T-helper 2 cell (primary cell): ENCODE data around the gene TACC3.
A peak's percentile ranks its signal among the peaks of the same experiment; 100 is the strongest.

Experiments used
- DNase-seq, 5 experiments: peaks; one replicate each; pipeline versions ENCODE4 v3.0.0 to v3.0.0-alpha.2; 2012 to 2022

The TACC3 gene

GRCh38 chr4:1746919-1747602, 25.7 kb downstream of the TACC3 start:
- DNase-seq, result no peak

DNA sequence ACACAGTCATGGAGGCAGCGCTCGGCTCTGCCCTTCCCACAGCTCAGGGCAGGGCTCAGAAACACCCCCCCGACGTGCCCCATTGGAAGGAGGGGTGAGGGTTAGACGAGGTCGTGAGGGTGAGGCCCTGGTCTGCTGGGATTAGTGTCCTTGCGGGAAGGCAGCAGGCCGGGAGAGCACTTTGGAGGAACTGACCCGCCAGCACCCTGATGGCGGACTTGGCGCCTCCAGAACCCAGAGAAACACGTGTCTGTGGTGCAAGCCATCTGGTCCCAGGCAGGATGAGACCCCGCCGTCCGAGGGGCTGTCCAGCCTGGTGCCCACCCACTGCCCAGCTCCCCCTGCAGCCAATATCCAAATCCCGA, 26.3 kb downstream of the TACC3 start:
- no peak for DNase-seq

- peak; percentile 50 to 77 (median 68) for DNase-seq
These were observed 27.2 kb downstream of the TACC3 start for GRCh38 chr4:1748465-1748995.

- no peak for DNase-seq
These were observed 28.0 kb downstream of the TACC3 start for GRCh38 chr4:1749370-1749769.

DNA sequence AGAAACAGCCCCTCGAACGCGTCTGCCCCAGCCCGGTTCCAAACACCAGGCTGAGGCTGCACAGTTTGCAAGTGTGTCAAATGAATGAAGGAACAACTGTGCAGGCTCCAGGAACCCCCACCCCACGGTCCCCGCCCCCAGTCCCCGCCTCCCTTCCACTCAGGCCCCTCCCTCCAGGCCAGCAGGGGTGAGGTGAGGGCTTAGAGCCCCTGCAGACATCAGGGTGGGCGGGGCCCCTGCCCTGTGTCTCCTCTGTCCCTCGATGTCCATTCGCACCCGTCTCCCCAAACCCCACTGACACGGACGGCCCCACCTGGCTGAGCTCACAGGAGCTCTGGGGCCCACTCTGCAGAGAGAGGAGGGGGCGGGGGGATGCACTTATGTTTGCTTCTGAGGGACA, 28.5 kb downstream of the TACC3 start:
- no peak for DNase-seq

DNA sequence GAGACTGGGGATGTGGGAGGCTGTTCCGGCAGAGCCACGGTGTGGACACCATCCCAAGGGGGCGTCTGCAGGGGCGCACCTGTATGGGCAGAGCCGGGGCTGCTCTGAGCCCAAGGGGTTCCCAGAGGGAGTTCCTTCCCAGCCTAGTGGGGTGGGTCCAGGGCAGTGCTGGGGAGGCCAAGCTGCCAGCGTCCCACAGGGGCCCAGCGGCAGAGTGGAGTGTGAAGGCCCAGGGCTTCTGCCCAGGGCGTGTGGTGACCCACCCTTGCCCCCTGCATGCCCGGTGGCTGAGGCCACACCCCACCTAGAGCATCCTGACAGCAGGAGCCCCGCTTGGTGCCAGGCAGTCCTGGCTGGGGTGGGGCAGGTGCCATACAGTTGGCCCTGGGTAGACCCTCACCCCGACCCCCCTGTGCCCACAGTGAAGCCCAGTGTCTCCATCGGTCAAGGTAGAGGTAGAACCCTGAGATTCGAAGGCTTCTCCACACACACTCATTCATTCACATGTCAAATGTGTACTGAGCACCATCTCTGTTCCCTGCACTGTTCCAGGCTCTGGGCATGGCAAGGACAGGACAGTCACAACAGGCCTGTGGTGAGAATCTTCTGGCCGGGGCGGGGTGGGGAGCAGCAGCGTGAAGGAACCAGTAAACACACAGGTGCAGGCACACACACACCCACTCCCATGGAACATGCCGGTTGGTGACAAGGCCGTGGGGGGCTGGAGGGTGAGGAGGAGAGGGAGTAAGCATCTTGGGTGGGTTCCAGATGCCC, 29.2 kb downstream of the TACC3 start:
- no peak for DNase-seq

- DNase-seq, result no peak
These were observed 30.0 kb downstream of the TACC3 start for GRCh38 chr4:1751155-1751918.

GRCh38 chr4:1751919-1752283, 30.6 kb downstream of the TACC3 start:
- no peak for DNase-seq

GRCh38 chr4:1752284-1753041, 31.1 kb downstream of the TACC3 start:
- DNase-seq, result peak in 2 of 5 experiments; percentile 8 to 25

- DNase-seq, result no peak
These were observed 32.0 kb downstream of the TACC3 start for GRCh38 chr4:1753294-1753696.

DNA sequence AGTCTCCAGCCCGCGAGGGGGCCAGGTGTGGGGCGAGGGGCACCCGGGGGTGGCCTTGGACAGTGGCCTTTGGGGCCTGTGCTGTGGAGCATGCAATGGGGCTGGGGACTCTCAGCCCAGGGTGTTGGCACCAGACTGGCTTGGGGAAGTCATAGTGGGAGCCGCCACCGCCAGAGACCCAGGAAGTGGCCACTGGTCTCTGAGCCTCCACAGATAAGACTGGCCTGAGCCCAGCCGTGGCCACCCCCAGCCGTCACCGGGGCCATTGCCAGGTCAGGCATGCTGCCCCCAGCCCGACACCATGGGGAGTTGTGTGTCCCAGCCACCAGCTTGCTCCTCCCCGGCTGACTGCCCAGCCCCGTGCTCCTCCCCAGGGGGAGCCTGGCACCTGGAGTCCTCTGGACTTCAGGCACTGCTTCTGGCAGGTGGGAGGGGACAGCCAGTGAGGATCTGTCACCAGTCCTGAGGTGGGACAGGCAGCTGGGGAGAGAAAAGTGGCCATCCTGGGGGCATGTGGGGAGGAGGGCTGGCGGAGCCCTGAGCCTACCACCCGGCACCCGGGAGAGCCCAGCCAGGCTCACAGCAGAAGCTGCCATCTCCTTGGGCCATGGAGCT, 32.5 kb downstream of the TACC3 start:
- no peak for DNase-seq

DNA sequence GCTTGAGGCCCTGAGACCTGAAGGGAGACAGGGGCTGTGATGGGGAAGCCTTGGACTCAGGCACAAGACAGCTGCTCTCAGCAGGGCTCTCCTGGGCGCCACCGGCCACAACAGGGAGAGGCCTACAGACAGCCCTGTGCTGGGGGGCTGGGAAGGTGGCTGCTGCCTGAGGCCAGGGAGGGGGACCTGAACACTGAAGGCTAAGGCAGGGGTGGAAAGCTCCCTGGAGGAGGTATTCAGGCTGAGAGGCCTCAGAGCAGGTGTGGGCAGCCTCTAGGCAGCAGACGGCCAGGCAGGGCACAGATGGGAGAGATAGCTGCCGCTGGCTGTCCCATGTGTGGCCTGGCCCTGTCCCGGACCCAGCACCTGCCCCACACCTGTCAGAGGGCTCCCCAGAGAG, 33.0 kb downstream of the TACC3 start:
- no peak for DNase-seq

- no peak for DNase-seq
These were observed 34.0 kb downstream of the TACC3 start for GRCh38 chr4:1755297-1755696.

- DNase-seq, result no peak
These were observed 34.8 kb downstream of the TACC3 start for GRCh38 chr4:1756079-1756478.

DNA sequence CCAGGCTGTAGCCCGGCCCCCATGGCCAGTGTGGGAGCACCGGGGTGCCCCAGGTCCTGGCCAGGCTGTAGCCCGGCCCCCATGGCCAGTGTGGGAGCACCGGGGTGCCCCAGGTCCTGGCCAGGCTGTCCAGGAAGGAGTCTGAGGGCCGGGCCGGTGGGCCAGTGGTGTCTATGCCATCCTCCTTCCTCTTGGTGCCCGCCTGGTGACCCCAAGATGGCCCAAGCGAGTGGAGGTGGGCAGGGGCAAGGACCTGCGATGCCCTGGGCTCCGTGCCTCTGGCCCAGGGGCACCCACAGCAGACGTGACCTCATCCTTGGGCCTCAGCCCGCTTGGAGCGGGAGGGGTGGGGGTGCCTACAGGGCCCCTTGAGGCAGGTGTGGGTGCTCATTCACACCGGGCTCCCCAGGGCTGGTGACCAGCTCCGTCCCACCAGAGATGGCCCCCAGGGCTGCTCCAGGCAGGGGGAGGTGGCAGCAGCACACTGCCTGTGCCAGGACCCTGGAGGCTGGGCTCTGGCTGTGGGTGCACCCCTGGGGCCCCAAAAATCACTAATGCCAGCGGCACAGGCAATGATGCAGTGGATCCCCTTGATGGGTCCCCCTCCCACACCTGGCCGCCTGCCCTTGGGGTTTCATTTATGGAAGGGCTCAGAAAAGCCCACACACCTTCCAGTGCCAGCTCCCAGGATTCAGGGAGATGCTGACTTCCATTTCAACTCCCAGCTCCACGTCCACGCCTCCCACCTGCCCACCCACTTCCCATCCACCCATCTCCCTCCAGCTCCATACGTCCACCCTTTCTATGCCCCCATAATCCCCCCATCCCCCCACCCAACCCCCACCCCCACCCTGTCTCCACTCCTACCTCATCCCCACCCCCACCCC, 35.8 kb downstream of the TACC3 start:
- no peak for DNase-seq

DNA sequence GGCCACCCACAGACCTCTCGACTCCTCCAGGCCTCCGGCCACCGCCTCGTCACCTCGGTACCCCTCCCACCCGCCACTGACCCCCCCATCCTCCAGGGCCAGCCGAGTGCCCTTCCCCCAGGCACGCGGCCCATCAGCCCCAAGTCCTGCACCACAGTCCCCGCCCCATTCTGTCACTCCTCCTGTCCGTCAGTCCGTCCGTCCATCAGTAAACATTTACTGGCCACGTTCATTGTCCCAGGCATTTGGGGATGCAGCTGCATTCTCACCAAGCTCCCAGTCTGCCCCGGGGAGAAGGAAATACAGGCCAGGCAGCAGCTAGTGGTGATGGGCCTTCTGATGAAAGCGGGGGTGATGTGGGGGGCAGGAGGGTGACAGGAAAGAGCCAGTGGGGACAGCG, 36.5 kb downstream of the TACC3 start:
- DNase-seq, result no peak

DNA sequence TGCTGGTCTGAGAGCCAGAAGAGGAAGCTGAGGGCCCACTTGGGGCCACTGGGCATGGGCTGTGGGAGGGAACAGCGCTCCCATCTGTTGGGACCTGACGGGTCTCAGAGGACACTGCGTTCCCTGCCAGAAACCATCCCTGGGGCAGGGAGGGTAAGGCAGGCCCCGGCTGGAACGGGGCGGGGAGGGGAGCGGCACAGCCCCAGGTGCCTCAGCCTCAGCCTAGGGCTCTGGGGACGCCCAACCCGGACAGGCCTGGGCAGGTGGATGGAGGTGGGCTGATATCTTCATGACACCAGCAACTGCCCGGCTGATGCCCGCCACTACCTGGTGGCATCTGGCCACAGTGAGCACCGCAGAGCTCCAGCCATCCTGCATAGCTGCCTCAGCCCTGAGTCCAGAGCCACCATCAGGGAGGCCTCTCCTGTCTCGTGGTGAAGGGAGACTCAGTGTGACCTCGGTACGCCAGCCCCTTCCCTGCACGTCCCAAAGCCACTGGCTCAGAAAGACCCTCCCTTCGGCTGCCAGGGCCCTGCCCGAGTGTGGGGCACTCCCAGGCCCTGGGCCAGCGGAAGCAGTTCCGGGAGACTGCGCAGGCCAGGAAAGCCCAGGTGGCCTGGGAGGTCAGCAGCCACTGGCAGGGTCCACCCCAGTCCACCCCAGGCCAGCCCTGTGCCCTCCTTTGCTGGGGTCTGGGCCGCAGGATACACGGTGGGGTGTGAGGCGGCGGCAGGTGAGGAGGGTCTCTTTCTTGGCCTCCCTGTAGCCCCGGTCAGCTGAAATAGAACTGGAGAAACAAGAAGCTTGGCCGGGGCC, 37.2 kb downstream of the TACC3 start:
- no peak for DNase-seq

GRCh38 chr4:1759170-1759817, 38.0 kb downstream of the TACC3 start:
- no peak for DNase-seq

- DNase-seq, result no peak
These were observed 38.5 kb downstream of the TACC3 start for GRCh38 chr4:1759818-1760223.
